Measurements from ENCODE around the gene ADAMTS9. TPM values are rescaled to one million over a fixed set of nuclear protein-coding genes. Genes with fewer than 3 reads are reported as not detected.

The ADAMTS9 gene
- total and polyA plus RNA-seq, 4 donors, result 1.2 to 13.8 (median 7.4) TPM

DNA sequence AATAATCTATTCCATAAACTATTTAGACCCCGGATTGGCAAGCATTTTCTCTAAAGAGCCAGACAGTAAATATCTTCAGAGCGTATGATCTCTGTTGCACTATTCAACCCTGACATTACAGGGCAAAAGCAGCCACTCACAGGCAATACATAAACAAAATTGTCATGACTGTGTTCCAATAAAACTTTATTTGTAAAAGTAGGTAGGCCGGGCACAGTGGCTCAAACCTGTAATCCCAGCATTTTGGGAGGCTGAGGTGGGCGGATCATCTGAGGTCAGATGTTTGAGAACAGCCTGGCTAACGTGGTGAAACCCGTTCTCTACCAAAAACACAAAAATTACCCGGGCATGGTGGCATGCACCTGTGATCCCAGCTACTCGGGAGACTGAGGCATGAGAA is 66.5 kb downstream of the ADAMTS9 start:
- Histone ChIP-seq H3K36me3 (ENCODE audit: control insufficient read depth in 4 of 4, insufficient read depth in 3 of 4, low read depth in 1 of 4, low read length in 3 of 4) (no peaks in the 10 kb centered on the region), H3K27me3 (ENCODE audit: control insufficient read depth in 4 of 4, insufficient read depth in 4 of 4, low read length in 3 of 4) (no peaks in the 10 kb centered on the region), H3K9me3 (ENCODE audit: control insufficient read depth in 4 of 4, low read length in 3 of 4) (no peaks in the 10 kb centered on the region), H3K4me1 (ENCODE audit: control insufficient read depth in 4 of 4, insufficient read depth in 4 of 4, low read length in 3 of 4) (no peaks in the 10 kb centered on the region), H3K4me3 (ENCODE audit: low read depth in 1 of 3, low read length in 3 of 3) (no peak overlapping the region), H3K9ac (ENCODE audit: low read depth in 1 of 2, low read length in 2 of 2) (no peak overlapping the region), H3K27ac (ENCODE audit: low read depth in 1 of 2, low read length in 2 of 2) (no peak overlapping the region)
- TF ChIP-seq RXRA (IDR thresholded peaks at IDR 0.05), result no peak
- TF ChIP-seq, protein P1, sequence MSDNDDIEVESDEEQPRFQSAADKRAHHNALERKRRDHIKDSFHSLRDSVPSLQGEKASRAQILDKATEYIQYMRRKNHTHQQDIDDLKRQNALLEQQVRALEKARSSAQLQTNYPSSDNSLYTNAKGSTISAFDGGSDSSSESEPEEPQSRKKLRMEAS (IDR thresholded peaks at IDR 0.05), result no peak
- TF ChIP-seq SP1 (IDR thresholded peaks at IDR 0.05), result no peak
- no peak for TF ChIP-seq RAD21 (IDR thresholded peaks at IDR 0.05)
- TF ChIP-seq NR2F2 (IDR thresholded peaks at IDR 0.05), result no peak
- no peak for TF ChIP-seq JUND (IDR thresholded peaks at IDR 0.05)
- TF ChIP-seq, protein P2, sequence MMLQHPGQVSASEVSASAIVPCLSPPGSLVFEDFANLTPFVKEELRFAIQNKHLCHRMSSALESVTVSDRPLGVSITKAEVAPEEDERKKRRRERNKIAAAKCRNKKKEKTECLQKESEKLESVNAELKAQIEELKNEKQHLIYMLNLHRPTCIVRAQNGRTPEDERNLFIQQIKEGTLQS (IDR thresholded peaks at IDR 0.05), result no peak
- TF ChIP-seq, protein P3, sequence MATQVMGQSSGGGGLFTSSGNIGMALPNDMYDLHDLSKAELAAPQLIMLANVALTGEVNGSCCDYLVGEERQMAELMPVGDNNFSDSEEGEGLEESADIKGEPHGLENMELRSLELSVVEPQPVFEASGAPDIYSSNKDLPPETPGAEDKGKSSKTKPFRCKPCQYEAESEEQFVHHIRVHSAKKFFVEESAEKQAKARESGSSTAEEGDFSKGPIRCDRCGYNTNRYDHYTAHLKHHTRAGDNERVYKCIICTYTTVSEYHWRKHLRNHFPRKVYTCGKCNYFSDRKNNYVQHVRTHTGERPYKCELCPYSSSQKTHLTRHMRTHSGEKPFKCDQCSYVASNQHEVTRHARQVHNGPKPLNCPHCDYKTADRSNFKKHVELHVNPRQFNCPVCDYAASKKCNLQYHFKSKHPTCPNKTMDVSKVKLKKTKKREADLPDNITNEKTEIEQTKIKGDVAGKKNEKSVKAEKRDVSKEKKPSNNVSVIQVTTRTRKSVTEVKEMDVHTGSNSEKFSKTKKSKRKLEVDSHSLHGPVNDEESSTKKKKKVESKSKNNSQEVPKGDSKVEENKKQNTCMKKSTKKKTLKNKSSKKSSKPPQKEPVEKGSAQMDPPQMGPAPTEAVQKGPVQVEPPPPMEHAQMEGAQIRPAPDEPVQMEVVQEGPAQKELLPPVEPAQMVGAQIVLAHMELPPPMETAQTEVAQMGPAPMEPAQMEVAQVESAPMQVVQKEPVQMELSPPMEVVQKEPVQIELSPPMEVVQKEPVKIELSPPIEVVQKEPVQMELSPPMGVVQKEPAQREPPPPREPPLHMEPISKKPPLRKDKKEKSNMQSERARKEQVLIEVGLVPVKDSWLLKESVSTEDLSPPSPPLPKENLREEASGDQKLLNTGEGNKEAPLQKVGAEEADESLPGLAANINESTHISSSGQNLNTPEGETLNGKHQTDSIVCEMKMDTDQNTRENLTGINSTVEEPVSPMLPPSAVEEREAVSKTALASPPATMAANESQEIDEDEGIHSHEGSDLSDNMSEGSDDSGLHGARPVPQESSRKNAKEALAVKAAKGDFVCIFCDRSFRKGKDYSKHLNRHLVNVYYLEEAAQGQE (IDR thresholded peaks at IDR 0.05), result no peak
- no peak for TF ChIP-seq FOXA1 (IDR thresholded peaks at IDR 0.05)
- no peak for TF ChIP-seq HNF4G (IDR thresholded peaks at IDR 0.05)
- TF ChIP-seq HNF4A (conservative IDR thresholded peaks at IDR 0.05), result no peak
- no peak for TF ChIP-seq TAF1 (conservative IDR thresholded peaks at IDR 0.05)
- no peak for TF ChIP-seq FOXA2 (IDR thresholded peaks at IDR 0.05)
- TF ChIP-seq, protein P4, sequence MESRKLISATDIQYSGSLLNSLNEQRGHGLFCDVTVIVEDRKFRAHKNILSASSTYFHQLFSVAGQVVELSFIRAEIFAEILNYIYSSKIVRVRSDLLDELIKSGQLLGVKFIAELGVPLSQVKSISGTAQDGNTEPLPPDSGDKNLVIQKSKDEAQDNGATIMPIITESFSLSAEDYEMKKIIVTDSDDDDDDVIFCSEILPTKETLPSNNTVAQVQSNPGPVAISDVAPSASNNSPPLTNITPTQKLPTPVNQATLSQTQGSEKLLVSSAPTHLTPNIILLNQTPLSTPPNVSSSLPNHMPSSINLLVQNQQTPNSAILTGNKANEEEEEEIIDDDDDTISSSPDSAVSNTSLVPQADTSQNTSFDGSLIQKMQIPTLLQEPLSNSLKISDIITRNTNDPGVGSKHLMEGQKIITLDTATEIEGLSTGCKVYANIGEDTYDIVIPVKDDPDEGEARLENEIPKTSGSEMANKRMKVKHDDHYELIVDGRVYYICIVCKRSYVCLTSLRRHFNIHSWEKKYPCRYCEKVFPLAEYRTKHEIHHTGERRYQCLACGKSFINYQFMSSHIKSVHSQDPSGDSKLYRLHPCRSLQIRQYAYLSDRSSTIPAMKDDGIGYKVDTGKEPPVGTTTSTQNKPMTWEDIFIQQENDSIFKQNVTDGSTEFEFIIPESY (IDR thresholded peaks at IDR 0.05), result no peak
- TF ChIP-seq YY1 (IDR thresholded peaks at IDR 0.05), result no peak
- no peak for TF ChIP-seq GABPA (IDR thresholded peaks at IDR 0.05 in 1 of 2, conservative IDR thresholded peaks at IDR 0.05 in 1 of 2)
- no peak for TF ChIP-seq EGR1 (IDR thresholded peaks at IDR 0.05; ENCODE audit: low read depth in 2 of 2)
- TF ChIP-seq, protein P5, sequence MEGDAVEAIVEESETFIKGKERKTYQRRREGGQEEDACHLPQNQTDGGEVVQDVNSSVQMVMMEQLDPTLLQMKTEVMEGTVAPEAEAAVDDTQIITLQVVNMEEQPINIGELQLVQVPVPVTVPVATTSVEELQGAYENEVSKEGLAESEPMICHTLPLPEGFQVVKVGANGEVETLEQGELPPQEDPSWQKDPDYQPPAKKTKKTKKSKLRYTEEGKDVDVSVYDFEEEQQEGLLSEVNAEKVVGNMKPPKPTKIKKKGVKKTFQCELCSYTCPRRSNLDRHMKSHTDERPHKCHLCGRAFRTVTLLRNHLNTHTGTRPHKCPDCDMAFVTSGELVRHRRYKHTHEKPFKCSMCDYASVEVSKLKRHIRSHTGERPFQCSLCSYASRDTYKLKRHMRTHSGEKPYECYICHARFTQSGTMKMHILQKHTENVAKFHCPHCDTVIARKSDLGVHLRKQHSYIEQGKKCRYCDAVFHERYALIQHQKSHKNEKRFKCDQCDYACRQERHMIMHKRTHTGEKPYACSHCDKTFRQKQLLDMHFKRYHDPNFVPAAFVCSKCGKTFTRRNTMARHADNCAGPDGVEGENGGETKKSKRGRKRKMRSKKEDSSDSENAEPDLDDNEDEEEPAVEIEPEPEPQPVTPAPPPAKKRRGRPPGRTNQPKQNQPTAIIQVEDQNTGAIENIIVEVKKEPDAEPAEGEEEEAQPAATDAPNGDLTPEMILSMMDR (IDR thresholded peaks at IDR 0.05; ENCODE audit: low read depth, low read length, missing input control), result no peak
- DNase-seq (ENCODE audit: low spot score), result no peak
- 93% methylated on average over 8 of the region's 8 CpGs for WGBS

Data from liver (tissue), 9 donors.